Psoas muscle (tissue), 8 donors: Measurements from ENCODE around the gene CEP68. TPM values are rescaled to one million over a fixed set of nuclear protein-coding genes. Genes with fewer than 3 reads are reported as not detected.
A peak's percentile ranks its signal among the peaks of the same experiment; 100 is the strongest.

Experiments used
- ATAC-seq, 4 donors: fragments of 200-7000 bp; cut with Tn5 transposase; one replicate each; pipeline ENCODE4 v1.9.1; 2020; ENCODE audit warnings: moderate library complexity in 3 of 4, mild to moderate bottlenecking in 2 of 4
- DNase-seq, 2 donors: peaks; one replicate each; pipeline ENCODE4 v3.0.0-alpha.2; 2020
- H3K27ac ChIP-seq: fragments of 200-600 bp; one replicate; pipeline ENCODE4 v1.8.0; 2022
- H3K27me3 ChIP-seq, 3 donors: fragments of 200-600 bp in 1 of 3; one replicate each; pipeline versions ENCODE4 v1.6.1 to v1.8.0; 2013 to 2022; ENCODE audit warnings: low read length in 2 of 3, mild to moderate bottlenecking in 2 of 3, moderate library complexity in 1 of 3; ENCODE audit not compliant: insufficient read depth in 3 of 3
- H3K36me3 ChIP-seq, 2 donors: fragments of 200-600 bp in 1 of 2; one replicate each; pipeline versions ENCODE4 v1.6.1 to v1.8.0; 2013 to 2022; ENCODE audit warnings: low read depth in 1 of 2, mild to moderate bottlenecking in 1 of 2, moderate library complexity in 1 of 2; ENCODE audit not compliant: insufficient read depth in 1 of 2
- H3K4me1 ChIP-seq: fragments of 200-600 bp; one replicate; pipeline ENCODE4 v1.8.0; 2022
- H3K4me3 ChIP-seq: fragments of 200-600 bp; one replicate; pipeline ENCODE4 v1.8.0; 2022; ENCODE audit warnings: mild to moderate bottlenecking
- H3K9me3 ChIP-seq: fragments of 200-600 bp; one replicate; pipeline ENCODE4 v1.8.0; 2022
- WGBS, 3 donors: extraction: QIAGEN DNeasy Blood & Tissue Kit; methylation state at CpG; one replicate each; pipeline versions ENCODE4 v1.1.6 to v1.1.7; 2013; 5-methylcytosine and 5-hydroxymethylcytosine counted together
- intact Hi-C, 2 donors: fragments of 100-400 bp; cut with DNase I; formaldehyde crosslinking; loops; one replicate each; pipeline versions ENCODE4 v1.11.0 to v1.14.2; 2022
- polyA plus RNA-seq, 3 donors: library from polyadenylated mRNA; stranded (reverse); fragments of 200-250 nt; gene quantifications; one replicate each; pipeline ENCODE4 v1.2.3, GENCODE V29; 2013
- total RNA-seq, 4 donors: library from RNA; stranded (reverse); fragmentation: NEBNext Ultra II Directional in 2 of 4; extraction: Animal tissue kit (Norgen Biotek cat#: 25700) in 2 of 4; gene quantifications; one replicate each; pipeline versions ENCODE4 v1.2.1 to v1.2.4, GENCODE V29; 2021 to 2023
- TF ChIP-seq, protein P1 (sequence below): fragments of 200-600 bp; IDR thresholded peaks from one replicate; pipeline ENCODE4 v1.8.0; 2022; ENCODE audit warnings: antibody characterized with exemption
- donor health status: healthy with polysubstance abuse.
- donor health status: DM: no; HTN: no; CAD: no; lungs with moderate emphysema.
- donor health status: Bipolar disorder and iron deficiency.
- donor health status: healthy.
- donor health status: DM: yes; HTN: yes; CAD: no.
- donor health status: DM: no; HTN: no; CAD: no.
- donor health status: DM: no; HTN: no; CAD: no.
- donor health status: DM: yes; HTN: yes; CAD: no.

CEP68 gene
- total and polyA plus RNA-seq, 7 donors = 7.3 to 63.3 (median 28.2) TPM

DNA sequence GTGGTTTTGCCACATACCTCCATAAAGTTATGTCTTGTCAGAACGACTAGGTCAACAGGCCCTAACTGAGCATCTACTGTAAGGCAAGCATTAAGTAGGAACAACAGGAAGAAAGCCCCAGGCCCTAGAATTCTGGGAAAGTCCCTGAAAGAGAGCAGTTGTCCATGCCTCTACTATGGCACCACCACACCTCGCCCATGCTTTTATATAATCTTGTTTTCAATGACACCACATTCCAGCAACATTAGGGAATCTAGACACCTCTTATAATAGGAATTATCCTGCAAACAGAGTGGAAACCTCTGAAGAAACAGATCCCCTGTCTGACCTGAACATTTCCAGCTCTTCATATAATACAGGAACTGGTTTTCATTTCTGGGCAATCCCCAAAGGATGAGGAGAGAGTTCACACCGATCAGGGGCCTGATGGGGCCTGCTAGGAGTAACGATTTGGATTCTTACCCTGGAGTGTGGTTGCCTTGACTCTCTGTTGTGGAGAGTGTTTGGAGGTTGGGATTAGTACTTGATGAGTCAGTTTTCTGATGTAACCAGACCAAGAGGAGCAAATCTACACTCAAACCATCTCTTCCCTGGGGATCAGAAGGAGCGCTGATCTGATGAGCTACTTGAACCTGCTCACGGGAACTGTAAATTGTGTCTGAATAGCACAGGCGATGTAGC is 31.9 kb upstream of the CEP68 start:
- WGBS, 3 donors = 78 to 82% (median 82%) methylated on average over 7 of the region's 7 CpGs

DNA sequence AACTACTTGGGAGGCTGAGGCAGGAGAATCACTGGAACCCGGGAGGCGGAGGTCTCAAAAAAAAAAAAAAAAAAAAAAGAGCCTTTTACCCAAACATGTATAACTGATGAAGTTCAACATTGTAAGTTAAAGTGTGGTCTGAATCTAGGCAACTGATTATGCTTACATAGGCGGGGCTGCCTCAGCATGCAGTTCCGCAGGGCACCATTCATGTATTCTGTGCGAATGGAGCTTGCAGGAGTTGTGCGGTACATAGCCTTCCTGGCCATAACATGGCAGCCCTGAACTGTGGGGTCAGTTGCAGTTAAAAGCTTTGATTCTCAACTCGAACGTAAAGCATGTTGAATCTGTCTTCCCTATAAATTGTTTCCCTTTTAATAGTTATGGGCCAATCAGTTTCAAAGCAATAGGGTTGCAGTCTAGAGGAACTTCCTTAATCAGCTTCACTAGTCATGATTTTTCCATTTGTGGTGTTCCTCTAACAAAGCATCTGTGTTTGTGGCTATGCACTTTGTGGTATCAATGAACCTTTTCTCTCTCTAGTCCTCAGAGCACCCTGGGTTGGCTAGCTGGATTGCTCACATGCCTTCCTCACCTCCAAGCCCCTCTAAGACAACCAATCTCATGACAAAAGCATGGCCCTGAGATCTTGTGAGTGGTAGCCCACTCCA is 30.6 kb upstream of the CEP68 start:
- intact Hi-C loops = no loop called here
- Histone ChIP-seq H3K4me3 (no peak overlapping the region), H3K27me3 (no peaks in the 10 kb centered on the region), H3K27ac (no peak overlapping the region), H3K9me3 (no peaks in the 10 kb centered on the region), H3K36me3 (peaks cover 0 to 34% of the 10 kb centered on the region in 2 donors), H3K4me1 (peaks cover 4% of the 10 kb centered on the region)
- DNase-seq (no peak), ATAC-seq (no peak)
- 94 to 97% (median 96%) methylated on average over 8 of the region's 8 CpGs for whole genome bisulfite sequencing, 3 donors
- TF ChIP-seq, protein P1, sequence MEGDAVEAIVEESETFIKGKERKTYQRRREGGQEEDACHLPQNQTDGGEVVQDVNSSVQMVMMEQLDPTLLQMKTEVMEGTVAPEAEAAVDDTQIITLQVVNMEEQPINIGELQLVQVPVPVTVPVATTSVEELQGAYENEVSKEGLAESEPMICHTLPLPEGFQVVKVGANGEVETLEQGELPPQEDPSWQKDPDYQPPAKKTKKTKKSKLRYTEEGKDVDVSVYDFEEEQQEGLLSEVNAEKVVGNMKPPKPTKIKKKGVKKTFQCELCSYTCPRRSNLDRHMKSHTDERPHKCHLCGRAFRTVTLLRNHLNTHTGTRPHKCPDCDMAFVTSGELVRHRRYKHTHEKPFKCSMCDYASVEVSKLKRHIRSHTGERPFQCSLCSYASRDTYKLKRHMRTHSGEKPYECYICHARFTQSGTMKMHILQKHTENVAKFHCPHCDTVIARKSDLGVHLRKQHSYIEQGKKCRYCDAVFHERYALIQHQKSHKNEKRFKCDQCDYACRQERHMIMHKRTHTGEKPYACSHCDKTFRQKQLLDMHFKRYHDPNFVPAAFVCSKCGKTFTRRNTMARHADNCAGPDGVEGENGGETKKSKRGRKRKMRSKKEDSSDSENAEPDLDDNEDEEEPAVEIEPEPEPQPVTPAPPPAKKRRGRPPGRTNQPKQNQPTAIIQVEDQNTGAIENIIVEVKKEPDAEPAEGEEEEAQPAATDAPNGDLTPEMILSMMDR = no peak

More for the DNA sequence above, 31.9 kb upstream of the CEP68 start:
- no peaks in the 10 kb centered on the region for H3K9me3 ChIP-seq
- intact Hi-C loops = no loop called here
- TF ChIP-seq, protein P1 = no peak
- no peak overlapping the region for H3K4me3 ChIP-seq
- no peak for DNase-seq
- peaks cover 4% of the 10 kb centered on the region for H3K4me1 ChIP-seq
- no peaks in the 10 kb centered on the region for H3K27me3 ChIP-seq
- peaks cover 0 to 46% of the 10 kb centered on the region in 2 donors for H3K36me3 ChIP-seq
- H3K27ac ChIP-seq = no peak overlapping the region
- peak in 2 of 4 donors; percentile 29 for ATAC-seq

DNA sequence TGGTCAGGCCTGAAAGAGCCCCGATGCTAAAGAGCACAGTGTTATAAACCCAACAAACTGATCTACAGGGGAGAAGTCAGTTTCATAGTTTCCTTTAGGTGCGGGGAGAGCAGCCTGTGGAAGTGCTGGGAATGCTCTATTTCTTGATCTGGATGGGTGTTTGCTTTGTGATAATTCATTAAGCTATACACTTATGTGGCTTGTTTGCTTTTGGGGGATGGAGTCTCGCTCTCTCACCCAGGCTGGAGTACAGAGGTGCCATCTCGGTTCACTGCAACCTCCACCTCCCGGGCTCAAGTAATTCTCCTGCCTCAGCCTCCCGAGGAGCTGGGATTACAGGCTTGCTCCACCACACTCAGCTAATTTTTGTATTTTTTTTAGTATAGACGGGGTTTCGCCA is 30.1 kb upstream of the CEP68 start:
- Histone ChIP-seq H3K36me3 (peaks cover 0 to 29% of the 10 kb centered on the region in 2 donors), H3K4me3 (no peak overlapping the region), H3K4me1 (peaks cover 4% of the 10 kb centered on the region), H3K27me3 (no peaks in the 10 kb centered on the region), H3K9me3 (no peaks in the 10 kb centered on the region), H3K27ac (no peak overlapping the region)
- TF ChIP-seq, protein P1 = no peak
- intact Hi-C loops = no loop called here
- DNase-seq = no peak
- no peak for ATAC-seq
- WGBS, 3 donors = 97 to 98% (median 97%) methylated on average over 8 of the region's 8 CpGs

DNA sequence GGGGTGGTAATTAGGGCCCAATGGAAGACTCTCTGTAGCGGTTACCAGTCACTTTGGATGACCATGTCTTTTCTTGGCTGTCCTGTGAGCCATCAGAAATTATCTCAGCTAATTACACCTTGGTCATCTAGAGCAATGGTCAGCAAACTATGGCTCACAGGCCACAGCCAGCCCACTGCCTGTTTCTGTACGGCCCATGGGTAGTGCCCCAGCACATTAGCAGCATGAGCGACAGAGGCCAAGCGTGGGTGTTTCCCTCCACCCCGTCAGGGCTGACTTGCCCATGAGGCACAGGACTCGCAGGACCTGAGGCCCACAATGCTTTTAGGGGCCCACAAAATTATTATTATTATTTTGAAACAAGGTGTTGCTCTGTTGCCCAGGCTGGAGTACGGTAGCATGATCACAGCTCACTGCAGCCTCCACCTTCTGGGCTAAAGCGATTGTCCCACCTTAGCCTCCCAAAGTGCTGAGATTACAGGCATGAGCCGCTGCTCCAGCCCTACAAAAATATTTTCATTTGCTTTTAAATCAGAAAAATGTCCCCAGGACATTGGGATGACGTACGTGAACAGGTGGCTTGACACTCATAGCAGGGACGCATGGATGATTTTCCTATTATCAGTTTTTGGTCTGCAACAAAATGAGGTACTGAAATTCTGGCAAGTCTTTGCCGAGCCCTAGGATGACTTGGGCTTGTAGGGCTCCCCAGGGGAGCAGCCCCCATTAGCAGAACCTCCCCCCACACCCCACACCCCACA is 29.3 kb upstream of the CEP68 start:
- no peak overlapping the region for H3K4me3 ChIP-seq
- peaks cover 0 to 21% of the 10 kb centered on the region in 2 donors for H3K36me3 ChIP-seq
- WGBS, 3 donors = 86 to 91% (median 87%) methylated on average over 13 of the region's 13 CpGs

More for the DNA sequence above, 29.3 kb upstream of the CEP68 start:
- intact Hi-C loops = no loop called here
- TF ChIP-seq, protein P1 = no peak
- Histone ChIP-seq H3K9me3 (no peaks in the 10 kb centered on the region), H3K4me1 (peaks cover 10% of the 10 kb centered on the region), H3K27ac (no peak overlapping the region), H3K27me3 (no peaks in the 10 kb centered on the region)
- DNase-seq (no peak), ATAC-seq (no peak)
